NT2/D1 (cell line): ENCODE results near the gene VANGL1.

Experiments
- DNase-seq: peaks from one replicate; pipeline ENCODE4 v3.0.0-alpha.2; 2011; ENCODE audit warnings: low read depth, low spot score
- H3K27me3 ChIP-seq: 2 replicates; pipeline ENCODE4 v1.6.0; 2011; ENCODE audit warnings: mild to moderate bottlenecking; ENCODE audit not compliant: insufficient read length, insufficient read depth
- H3K36me3 ChIP-seq: 2 replicates; pipeline ENCODE4 v1.6.1; 2011; ENCODE audit warnings: mild to moderate bottlenecking, low read length, mixed read lengths; ENCODE audit not compliant: insufficient read depth, insufficient read length
- H3K4me1 ChIP-seq: 2 replicates; pipeline ENCODE4 v1.5.1; 2011; ENCODE audit not compliant: insufficient read depth, insufficient read length
- H3K4me3 ChIP-seq: 2 replicates; pipeline ENCODE4 v1.5.1; 2011; ENCODE audit warnings: low read depth; ENCODE audit not compliant: insufficient read length
- H3K9ac ChIP-seq: 2 replicates; pipeline ENCODE4 v1.6.0; 2011; ENCODE audit warnings: low read depth; ENCODE audit not compliant: insufficient read length
- H3K9me3 ChIP-seq: 2 replicates; pipeline ENCODE4 v1.5.1; 2011; ENCODE audit warnings: mild to moderate bottlenecking, low read length; ENCODE audit not compliant: insufficient read depth
- SUZ12 ChIP-seq: IDR thresholded peaks from 2 replicates; pipeline ENCODE4 v1.6.1; 2011; ENCODE audit not compliant: insufficient read length, insufficient read depth; ENCODE audit errors: extremely low read depth
- YY1 ChIP-seq: IDR thresholded peaks from 2 replicates; pipeline ENCODE4 v1.6.1; 2011; ENCODE audit not compliant: insufficient read length, insufficient read depth
- ZNF274 ChIP-seq: IDR thresholded peaks from 2 replicates; pipeline ENCODE4 v1.6.1; 2011; ENCODE audit warnings: mild to moderate bottlenecking, low read depth, low read length

VANGL1 gene

DNA sequence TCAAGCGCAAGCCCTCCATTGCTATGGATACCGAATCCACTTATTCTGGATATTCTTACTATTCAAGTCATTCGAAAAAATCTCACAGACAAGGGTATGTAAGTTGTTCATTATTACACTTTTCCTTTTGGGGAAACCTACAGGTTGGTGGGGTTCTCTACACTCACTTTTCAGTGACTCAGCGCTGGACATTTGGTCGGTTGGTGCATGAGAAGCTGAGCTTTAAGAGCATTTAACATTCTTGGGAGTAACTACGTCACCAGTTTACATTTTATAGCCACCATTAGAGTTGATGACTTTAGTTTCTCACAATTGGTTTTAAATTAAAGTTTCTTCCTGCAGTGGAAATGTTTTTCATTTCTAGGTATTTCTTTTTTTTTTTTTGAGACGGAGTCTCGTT is 9.6 kb downstream of the VANGL1 start:
- Histone ChIP-seq H3K4me3 (no peak overlapping the region), H3K9me3 (no peaks in the 10 kb centered on the region), H3K27me3 (no peaks in the 10 kb centered on the region), H3K4me1 (peaks cover 35% of the 10 kb centered on the region), H3K36me3 (peaks cover 41% of the 10 kb centered on the region), H3K9ac (no peak overlapping the region)
- no peak for DNase-seq
- no peak for TF ChIP-seq SUZ12
- TF ChIP-seq YY1: no peak
- TF ChIP-seq ZNF274: no peak

DNA sequence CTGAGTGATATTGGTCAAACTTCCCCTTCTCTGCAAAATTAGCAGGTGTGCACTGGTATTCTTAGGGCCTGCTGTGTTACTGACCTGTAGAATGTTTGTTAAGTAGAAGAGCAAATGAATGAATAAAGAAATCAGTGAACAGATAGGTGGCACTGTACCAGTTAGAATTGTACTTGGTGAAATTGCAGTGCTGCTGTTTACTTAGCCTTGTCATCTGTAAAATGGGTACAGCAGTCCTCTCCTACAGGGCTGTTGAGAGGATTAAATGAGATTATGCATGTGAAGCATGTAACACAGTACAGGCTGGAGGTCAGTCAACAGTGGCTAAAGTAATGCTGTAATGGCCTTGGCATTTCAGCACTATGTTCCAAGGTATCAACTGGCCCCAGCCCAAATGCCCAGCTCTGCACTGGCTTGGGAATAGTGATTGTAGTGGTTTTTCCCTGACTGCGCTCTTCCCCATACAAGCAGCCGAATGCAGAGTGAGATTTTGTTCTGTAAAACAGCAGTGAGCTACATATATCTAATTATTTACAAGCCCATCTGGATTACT is 10.5 kb downstream of the VANGL1 start:
- peaks cover 4% of the 10 kb centered on the region for H3K9me3 ChIP-seq
- H3K4me3 ChIP-seq: no peak overlapping the region
- DNase-seq: no peak
- TF ChIP-seq ZNF274: no peak
- TF ChIP-seq YY1: no peak
- TF ChIP-seq SUZ12: no peak
- H3K4me1 ChIP-seq: peaks cover 35% of the 10 kb centered on the region
- peaks cover 50% of the 10 kb centered on the region for H3K36me3 ChIP-seq
- no peak overlapping the region for H3K9ac ChIP-seq
- H3K27me3 ChIP-seq: no peaks in the 10 kb centered on the region

DNA sequence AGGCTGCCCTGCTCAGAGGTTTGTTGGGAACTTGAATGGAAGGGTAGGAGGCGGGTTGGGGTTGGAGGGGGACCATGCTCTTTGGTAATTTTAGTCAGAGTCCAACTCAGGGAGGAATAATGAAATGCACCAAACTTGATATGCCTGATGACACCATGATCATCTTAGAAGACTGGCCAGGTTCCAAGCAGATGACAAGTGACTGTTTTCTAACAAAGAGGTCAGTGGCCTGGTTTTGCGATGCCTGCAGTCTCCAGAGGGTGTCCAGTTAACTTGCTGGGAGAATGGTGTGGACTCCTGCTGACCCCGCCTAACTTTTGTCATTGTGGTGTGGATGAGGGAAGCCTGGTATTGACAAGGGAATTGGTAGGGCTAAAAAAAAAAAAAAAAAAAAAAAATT is 12.4 kb downstream of the VANGL1 start:
- Histone ChIP-seq H3K9ac (no peak overlapping the region), H3K27me3 (no peaks in the 10 kb centered on the region), H3K9me3 (peaks cover 10% of the 10 kb centered on the region), H3K4me3 (no peak overlapping the region), H3K4me1 (peaks cover 19% of the 10 kb centered on the region), H3K36me3 (peaks cover 68% of the 10 kb centered on the region)
- no peak for DNase-seq
- no peak for TF ChIP-seq ZNF274
- TF ChIP-seq YY1: no peak
- no peak for TF ChIP-seq SUZ12

- DNase-seq: peak; percentile 66
- Histone ChIP-seq H3K4me3 (no peak overlapping the region), H3K36me3 (peaks cover 74% of the 10 kb centered on the region), H3K9ac (peak overlapping the region; percentile 34), H3K9me3 (peaks cover 10% of the 10 kb centered on the region), H3K27me3 (no peaks in the 10 kb centered on the region), H3K4me1 (peaks cover 14% of the 10 kb centered on the region)
- TF ChIP-seq ZNF274 (no peak), SUZ12 (no peak), YY1 (no peak)
Measured at GRCh38 chr1:115654663-115655305, 13.0 kb downstream of the VANGL1 start.

- peaks cover 14% of the 10 kb centered on the region for H3K4me1 ChIP-seq
- peaks cover 79% of the 10 kb centered on the region for H3K36me3 ChIP-seq
- H3K9me3 ChIP-seq: peaks cover 10% of the 10 kb centered on the region
- H3K27me3 ChIP-seq: no peaks in the 10 kb centered on the region
- no peak overlapping the region for H3K4me3 ChIP-seq
- no peak for TF ChIP-seq SUZ12
- no peak for TF ChIP-seq YY1
- no peak for TF ChIP-seq ZNF274
- peak overlapping the region; percentile 34 for H3K9ac ChIP-seq
- no peak for DNase-seq
Measured at GRCh38 chr1:115655306-115655663, 13.5 kb downstream of the VANGL1 start.

GRCh38 chr1:115655916-115656315 is 14.1 kb downstream of the VANGL1 start:
- no peak overlapping the region for H3K9ac ChIP-seq
- no peak overlapping the region for H3K4me3 ChIP-seq
- H3K36me3 ChIP-seq: peaks cover 86% of the 10 kb centered on the region
- no peaks in the 10 kb centered on the region for H3K27me3 ChIP-seq
- DNase-seq: no peak
- TF ChIP-seq YY1 (no peak), ZNF274 (no peak)
- peaks cover 10% of the 10 kb centered on the region for H3K9me3 ChIP-seq
- peaks cover 13% of the 10 kb centered on the region for H3K4me1 ChIP-seq

DNA sequence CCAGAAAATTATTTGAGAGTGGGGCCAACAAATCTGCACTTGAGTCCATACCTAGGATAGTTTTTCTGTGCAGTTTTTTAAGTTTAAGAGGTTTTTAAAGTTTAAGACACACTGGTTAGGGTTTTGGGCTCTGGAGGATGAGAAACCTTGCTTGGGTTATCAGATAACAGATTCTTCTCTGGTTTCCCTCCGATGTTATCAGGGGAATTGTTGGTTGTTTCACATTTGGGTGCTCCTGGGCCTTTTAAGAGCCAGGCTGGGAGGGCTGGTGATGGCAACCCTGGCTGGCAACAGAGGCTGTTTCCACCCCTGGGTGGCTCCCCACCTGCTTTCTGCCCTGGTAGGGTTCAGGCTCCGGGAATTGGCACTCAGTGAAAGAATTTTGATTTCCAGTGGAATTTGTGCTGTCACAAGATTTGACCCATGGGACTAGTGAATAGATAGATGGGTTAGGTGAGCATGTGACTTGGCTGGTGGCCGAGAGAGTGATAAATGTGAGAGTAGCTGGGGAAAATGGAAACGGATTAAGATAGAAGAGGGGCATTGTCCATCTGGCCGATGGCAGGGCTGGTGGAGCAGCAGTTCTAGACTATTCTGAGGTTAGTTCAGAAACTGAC is 14.8 kb downstream of the VANGL1 start:
- Histone ChIP-seq H3K9me3 (peaks cover 10% of the 10 kb centered on the region), H3K9ac (no peak overlapping the region), H3K27me3 (no peaks in the 10 kb centered on the region), H3K4me1 (peaks cover 11% of the 10 kb centered on the region), H3K36me3 (peaks cover 84% of the 10 kb centered on the region), H3K4me3 (no peak overlapping the region)
- TF ChIP-seq YY1 (no peak), SUZ12 (no peak), ZNF274 (no peak)
- no peak for DNase-seq
